B cell (primary cell): Measurements from ENCODE around the gene LAIR1. TPM values are rescaled to one million over a fixed set of nuclear protein-coding genes. Genes with fewer than 3 reads are reported as not detected.

ENCODE experiments used
- ATAC-seq: fragments of 200-7000 bp; cut with Tn5 transposase; one replicate; pipeline ENCODE4 v1.10.0; 2021; ENCODE audit warnings: low read depth, mild to moderate bottlenecking, moderate number of reproducible peaks, moderate library complexity
- CTCF ChIA-PET: fragments of 350-600 bp; sonication (Branson Sonifier 250); formaldehyde crosslinking; loops from one replicate; lab custom pipeline; 2021; ENCODE audit warnings: antibody characterized with exemption, inconsistent platforms; lab: Charles Lee
- POLR2A ChIA-PET: fragments of 350-600 bp; sonication (Branson Sonifier 250); formaldehyde crosslinking; loops from one replicate; lab custom pipeline; 2021; ENCODE audit warnings: antibody characterized with exemption; lab: Charles Lee
- DNase-seq: peaks from one replicate; pipeline ENCODE4 v3.0.0; 2013
- H2AFZ ChIP-seq: 2 replicates; pipeline ENCODE4 v1.6.1; 2012; ENCODE audit warnings: mild to moderate bottlenecking, low read depth, low read length; ENCODE audit not compliant: insufficient read depth, poor library complexity, severe bottlenecking
- H3K27ac ChIP-seq, 2 donors: 1 replicate in 1 of 2; 2 replicates in 1 of 2; pipeline ENCODE4 v1.5.1; 2012 to 2013; ENCODE audit warnings: low read length in 2 of 2, mild to moderate bottlenecking in 2 of 2, moderate library complexity in 1 of 2
- H3K27me3 ChIP-seq, 4 experiments: fragments of 200-600 bp in 1 of 4; sonication (generic) in 1 of 4; replicated peaks in 1 of 4; 1 replicate in 2 of 4; 2 replicates in 2 of 4; pipeline versions ENCODE4 v1.6.1 to v1.7.0; 2013 to 2016; ENCODE audit warnings: low read length in 3 of 4, mild to moderate bottlenecking in 2 of 4, mixed read lengths in 1 of 4, moderate library complexity in 1 of 4; ENCODE audit not compliant: insufficient read depth in 4 of 4, control insufficient read depth in 3 of 4; ENCODE audit errors: control extremely low read depth in 1 of 4
- H3K36me3 ChIP-seq, 2 experiments: replicated peaks in 1 of 2; 1 replicate in 1 of 2; 2 replicates in 1 of 2; pipeline versions ENCODE4 v1.6.1 to v1.7.1; 2013; ENCODE audit warnings: low read length in 1 of 2; ENCODE audit not compliant: insufficient read depth in 2 of 2, control insufficient read depth in 1 of 2; ENCODE audit errors: control extremely low read depth in 1 of 2, extremely low read depth in 1 of 2
- H3K4me1 ChIP-seq, 2 donors: fragments of 200-600 bp in 1 of 2; sonication (generic) in 1 of 2; 1 replicate in 1 of 2; 2 replicates in 1 of 2; pipeline versions ENCODE4 v1.5.1 to v1.6.1; 2013 to 2017; ENCODE audit warnings: low read length in 2 of 2; ENCODE audit not compliant: control insufficient read depth in 2 of 2, insufficient read depth in 2 of 2
- H3K4me2 ChIP-seq: replicated peaks from 2 replicates; pipeline ENCODE3; 2012; ENCODE audit warnings: mild to moderate bottlenecking, low read depth, low read length; ENCODE audit not compliant: poor library complexity, severe bottlenecking
- H3K4me3 ChIP-seq, 5 experiments: fragments of 200-600 bp in 1 of 5; sonication (generic) in 1 of 5; 1 replicate in 3 of 5; 2 replicates in 2 of 5; pipeline versions ENCODE4 v1.5.1 to v1.7.0; 2011 to 2016; ENCODE audit warnings: low read length in 4 of 5, mild to moderate bottlenecking in 4 of 5, low read depth in 2 of 5, control low read depth in 1 of 5, moderate library complexity in 1 of 5; ENCODE audit not compliant: insufficient read depth in 1 of 5; ENCODE audit errors: control extremely low read depth in 1 of 5, extremely low read depth in 1 of 5
- H3K79me2 ChIP-seq: fragments of 200-600 bp; sonication (generic); one replicate; pipeline ENCODE4 v1.6.0; 2016; ENCODE audit warnings: low read length; ENCODE audit not compliant: control insufficient read depth, insufficient read depth
- H3K9ac ChIP-seq: fragments of 200-600 bp; sonication (generic); 2 replicates; pipeline ENCODE4 v1.6.1; 2017; ENCODE audit warnings: mild to moderate bottlenecking, low read length, moderate library complexity
- H3K9me3 ChIP-seq, 3 donors: one replicate each; pipeline versions ENCODE4 v1.6.1 to v1.7.1; 2013; ENCODE audit warnings: low read length in 2 of 3; ENCODE audit not compliant: control insufficient read depth in 2 of 3, insufficient read depth in 1 of 3; ENCODE audit errors: control extremely low read depth in 1 of 3
- H4K20me1 ChIP-seq: 2 replicates; pipeline ENCODE4 v1.6.0; 2012; ENCODE audit warnings: mild to moderate bottlenecking, low read length; ENCODE audit not compliant: insufficient read depth, control insufficient read depth, poor library complexity, severe bottlenecking
- H3K27ac Mint-ChIP-seq: one replicate; pipeline ENCODE4 v1.8.0; 2021; ENCODE audit warnings: mixed read lengths
- H3K27me3 Mint-ChIP-seq: one replicate; pipeline ENCODE4 v1.8.0; 2021; ENCODE audit warnings: mixed read lengths
- H3K4me1 Mint-ChIP-seq: one replicate; pipeline ENCODE4 v1.8.0; 2021; ENCODE audit warnings: mixed read lengths
- H3K4me3 Mint-ChIP-seq: one replicate; pipeline ENCODE4 v1.8.0; 2021; ENCODE audit warnings: mixed read lengths
- H3K9me3 Mint-ChIP-seq: one replicate; pipeline ENCODE4 v1.8.0; 2022; ENCODE audit warnings: mixed read lengths; ENCODE audit not compliant: insufficient read depth
- CTCF ChIP-seq: fragments of 200-600 bp; IDR thresholded peaks from one replicate; pipeline ENCODE4 v1.8.0; 2022; ENCODE audit warnings: antibody characterized with exemption, mild to moderate bottlenecking
- EZH2 ChIP-seq: IDR thresholded peaks from 2 replicates; pipeline ENCODE4 v1.6.1; 2012; ENCODE audit warnings: borderline replicate concordance, low read depth, mild to moderate bottlenecking, moderate library complexity, low read length; ENCODE audit not compliant: insufficient read depth, poor library complexity, severe bottlenecking
- WGBS: methylation state at CpG from one replicate; pipeline ENCODE4 v1.1.5; 2013; ENCODE audit warnings: missing lambda C conversion rate; ENCODE audit not compliant: insufficient coverage; 5-methylcytosine and 5-hydroxymethylcytosine counted together
- intact Hi-C: fragments of 100-400 bp; cut with micrococcal nuclease; formaldehyde crosslinking; loops from one replicate; pipeline ENCODE4 v1.10.0; 2022
- polyA plus RNA-seq: library from polyadenylated mRNA; depleted of rRNA; stranded (reverse); fragments of >200 nt; gene quantifications from 2 replicates; pipeline ENCODE4 v1.2.3, GENCODE V29; 2012
- total RNA-seq, 2 donors: library from RNA; stranded (reverse); fragments of 120-200 nt in 1 of 2; gene quantifications; 1 replicate in 1 of 2; 2 replicates in 1 of 2; pipeline versions ENCODE4 v1.2.3 to v1.2.4, GENCODE V29; 2013 to 2022

The LAIR1 gene
- total and polyA plus RNA-seq, 2 donors (not counting 1 experiment from before 2014, with no cell fraction given) = 41.5 to 173 TPM

GRCh38 chr19:54337858-54338230 lies 26.9 kb downstream of the LAIR1 start:
- H2AFZ ChIP-seq = no peak overlapping the region
- Mint-ChIP-seq H3K27me3 (no peaks in the 10 kb centered on the region), H3K9me3 (no peaks in the 10 kb centered on the region), H3K4me3 (peak overlapping the region; percentile 77), H3K27ac (peak overlapping the region; percentile 87), H3K4me1 (peaks cover 77% of the 10 kb centered on the region)
- H4K20me1 ChIP-seq = no peaks in the 10 kb centered on the region
- H3K4me2 ChIP-seq = no peak overlapping the region
- ATAC-seq (no peak), DNase-seq (no peak)
- no peaks in the 10 kb centered on the region for H3K79me2 ChIP-seq
- H3K9me3 ChIP-seq = no peaks in the 10 kb centered on the region
- peak overlapping the region in 1 of 2 donors; percentile 64 for H3K27ac ChIP-seq
- H3K27me3 ChIP-seq = no peaks in the 10 kb centered on the region
- peaks cover 58 to 63% of the 10 kb centered on the region in 2 donors for H3K4me1 ChIP-seq
- intact Hi-C loops = loop anchor here (2.0 kb wide), 1 partner anchor 15 kb away; no protein-coding TSS in a partner anchor
- H3K9ac ChIP-seq = no peak overlapping the region
- TF ChIP-seq EZH2 = no peak
- no peak for TF ChIP-seq CTCF
- ChIA-PET CTCF (interaction anchor here (1.2 to 1.5 kb wide), 2 partner anchors 14 to 19 kb away, joined by 3 read pairs; no protein-coding TSS in a partner anchor), POLR2A (no interaction called here)
- no peaks in the 10 kb centered on the region for H3K36me3 ChIP-seq
- 88% methylated on average over 7 of the region's 9 CpGs for WGBS
- H3K4me3 ChIP-seq = no peak overlapping the region

GRCh38 chr19:54336893-54337857 lies 27.6 kb downstream of the LAIR1 start:
- H3K4me2 ChIP-seq = no peak overlapping the region
- no peaks in the 10 kb centered on the region for H4K20me1 ChIP-seq
- Mint-ChIP-seq H3K9me3 (no peaks in the 10 kb centered on the region), H3K27me3 (no peaks in the 10 kb centered on the region), H3K27ac (peak overlapping the region; percentile 87), H3K4me1 (peaks cover 77% of the 10 kb centered on the region), H3K4me3 (peak overlapping the region; percentile 77)
- H2AFZ ChIP-seq = no peak overlapping the region
- no peak for DNase-seq
- ChIA-PET POLR2A (no interaction called here), CTCF (interaction anchor here (1.1 to 1.5 kb wide), 4 partner anchors 9 to 20 kb away, joined by 3 read pairs; no protein-coding TSS in a partner anchor)
- intact Hi-C loops = no loop called here
- no peak for ATAC-seq
- peak overlapping the region in 1 of 2 donors; percentile 64 for H3K27ac ChIP-seq
- peaks cover 56 to 58% of the 10 kb centered on the region in 2 donors for H3K4me1 ChIP-seq
- no peak overlapping the region for H3K4me3 ChIP-seq
- H3K9ac ChIP-seq = no peak overlapping the region
- H3K27me3 ChIP-seq = no peaks in the 10 kb centered on the region
- 85% methylated on average over 24 of the region's 34 CpGs for WGBS
- TF ChIP-seq CTCF (no peak), EZH2 (no peak)
- no peaks in the 10 kb centered on the region for H3K79me2 ChIP-seq
- H3K36me3 ChIP-seq = no peaks in the 10 kb centered on the region
- H3K9me3 ChIP-seq = no peaks in the 10 kb centered on the region
